KOPT-K1 (cell line): ENCODE results near the gene EXT2.

ENCODE experiments used
- H3K27ac ChIP-seq: fragments of 200-600 bp; sonication (generic); 2 replicates; pipeline ENCODE4 v1.5.1; 2016; ENCODE audit warnings: antibody characterized with exemption, mild to moderate bottlenecking, low read depth, low read length; ENCODE audit not compliant: poor library complexity, severe bottlenecking
- H3K36me3 ChIP-seq: fragments of 200-600 bp; sonication (generic); 2 replicates; pipeline ENCODE4 v1.5.1; 2017; ENCODE audit warnings: antibody characterized with exemption, mild to moderate bottlenecking, low read length, moderate library complexity; ENCODE audit not compliant: insufficient read depth
- H3K9me3 ChIP-seq: fragments of 200-600 bp; sonication (generic); 2 replicates; pipeline ENCODE4 v1.5.1; 2017; ENCODE audit warnings: antibody characterized with exemption, low read length, mild to moderate bottlenecking; ENCODE audit not compliant: insufficient read depth, poor library complexity, severe bottlenecking

The EXT2 gene

GRCh38 chr11:44269369-44270351 lies 174.2 kb downstream of the EXT2 start:
- Histone ChIP-seq H3K27ac (no peak overlapping the region), H3K9me3 (no peaks in the 10 kb centered on the region), H3K36me3 (no peaks in the 10 kb centered on the region)

- H3K9me3 ChIP-seq: no peaks in the 10 kb centered on the region
- H3K27ac ChIP-seq: no peak overlapping the region
- no peaks in the 10 kb centered on the region for H3K36me3 ChIP-seq
Measured at GRCh38 chr11:44270403-44271273, 175.2 kb downstream of the EXT2 start.

GRCh38 chr11:44271286-44271685 lies 175.8 kb downstream of the EXT2 start:
- Histone ChIP-seq H3K36me3 (no peaks in the 10 kb centered on the region), H3K9me3 (no peaks in the 10 kb centered on the region), H3K27ac (no peak overlapping the region)

- no peak overlapping the region for H3K27ac ChIP-seq
- no peaks in the 10 kb centered on the region for H3K36me3 ChIP-seq
- H3K9me3 ChIP-seq: no peaks in the 10 kb centered on the region
Measured at GRCh38 chr11:44274404-44274803, 178.9 kb downstream of the EXT2 start.

GRCh38 chr11:44275241-44275640 lies 179.8 kb downstream of the EXT2 start:
- Histone ChIP-seq H3K36me3 (no peaks in the 10 kb centered on the region), H3K27ac (no peak overlapping the region), H3K9me3 (no peaks in the 10 kb centered on the region)

GRCh38 chr11:44275961-44276550 lies 180.6 kb downstream of the EXT2 start:
- no peaks in the 10 kb centered on the region for H3K36me3 ChIP-seq
- H3K27ac ChIP-seq: no peak overlapping the region
- no peaks in the 10 kb centered on the region for H3K9me3 ChIP-seq

GRCh38 chr11:44277196-44278090 lies 182.0 kb downstream of the EXT2 start:
- no peaks in the 10 kb centered on the region for H3K9me3 ChIP-seq
- no peaks in the 10 kb centered on the region for H3K36me3 ChIP-seq
- H3K27ac ChIP-seq: no peak overlapping the region

GRCh38 chr11:44279483-44279882 lies 184.0 kb downstream of the EXT2 start:
- H3K27ac ChIP-seq: no peak overlapping the region
- no peaks in the 10 kb centered on the region for H3K36me3 ChIP-seq
- no peaks in the 10 kb centered on the region for H3K9me3 ChIP-seq

- Histone ChIP-seq H3K27ac (no peak overlapping the region), H3K36me3 (no peaks in the 10 kb centered on the region), H3K9me3 (no peaks in the 10 kb centered on the region)
Measured at GRCh38 chr11:44280257-44280656, 184.8 kb downstream of the EXT2 start.

- no peak overlapping the region for H3K27ac ChIP-seq
- no peaks in the 10 kb centered on the region for H3K36me3 ChIP-seq
- H3K9me3 ChIP-seq: no peaks in the 10 kb centered on the region
Measured at GRCh38 chr11:44281151-44281550, 185.7 kb downstream of the EXT2 start.

- H3K9me3 ChIP-seq: no peaks in the 10 kb centered on the region
- no peak overlapping the region for H3K27ac ChIP-seq
Measured at GRCh38 chr11:44282620-44283019, 187.1 kb downstream of the EXT2 start.

GRCh38 chr11:44285756-44286155 lies 190.3 kb downstream of the EXT2 start:
- H3K9me3 ChIP-seq: no peaks in the 10 kb centered on the region
- no peak overlapping the region for H3K27ac ChIP-seq
- no peaks in the 10 kb centered on the region for H3K36me3 ChIP-seq

More at GRCh38 chr11:44282620-44283019, 187.1 kb downstream of the EXT2 start:
- H3K36me3 ChIP-seq: no peaks in the 10 kb centered on the region

- no peak overlapping the region for H3K27ac ChIP-seq
- no peaks in the 10 kb centered on the region for H3K36me3 ChIP-seq
- H3K9me3 ChIP-seq: no peaks in the 10 kb centered on the region
Measured at GRCh38 chr11:44286268-44286880, 190.9 kb downstream of the EXT2 start.

- H3K36me3 ChIP-seq: no peaks in the 10 kb centered on the region
- H3K27ac ChIP-seq: no peak overlapping the region
- no peaks in the 10 kb centered on the region for H3K9me3 ChIP-seq
Measured at GRCh38 chr11:44286911-44287310, 191.4 kb downstream of the EXT2 start.
